GM13976 (cell line): ENCODE results near the gene LCN6.
"Not testable (repeated sequence)": the region's sequence is repeated elsewhere in the genome, so short reads cannot be mapped to it uniquely, and the experiment has no call there.

Experiments used
- DNase-seq: peaks from one replicate; pipeline ENCODE4 v3.0.0; 2012; ENCODE audit warnings: low spot score
- in situ Hi-C: fragments of 300-500 bp; cut with MboI; formaldehyde crosslinking; loops from one replicate; pipeline ENCODE4 v1.12.0; 2022; ENCODE audit warnings: low sequenced_read_pairs, mixed read lengths, inconsistent platforms; ENCODE audit not compliant: unreplicated experiment
- TF ChIP-seq, protein P1 (sequence below): IDR thresholded peaks from 2 replicates; pipeline ENCODE4 v1.5.1; 2012; ENCODE audit warnings: borderline replicate concordance, mild to moderate bottlenecking; ENCODE audit not compliant: insufficient read depth; ENCODE audit errors: extremely low read depth, missing control alignments, control extremely low read depth

The LCN6 gene, protein sequence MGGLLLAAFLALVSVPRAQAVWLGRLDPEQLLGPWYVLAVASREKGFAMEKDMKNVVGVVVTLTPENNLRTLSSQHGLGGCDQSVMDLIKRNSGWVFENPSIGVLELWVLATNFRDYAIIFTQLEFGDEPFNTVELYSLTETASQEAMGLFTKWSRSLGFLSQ

DNA sequence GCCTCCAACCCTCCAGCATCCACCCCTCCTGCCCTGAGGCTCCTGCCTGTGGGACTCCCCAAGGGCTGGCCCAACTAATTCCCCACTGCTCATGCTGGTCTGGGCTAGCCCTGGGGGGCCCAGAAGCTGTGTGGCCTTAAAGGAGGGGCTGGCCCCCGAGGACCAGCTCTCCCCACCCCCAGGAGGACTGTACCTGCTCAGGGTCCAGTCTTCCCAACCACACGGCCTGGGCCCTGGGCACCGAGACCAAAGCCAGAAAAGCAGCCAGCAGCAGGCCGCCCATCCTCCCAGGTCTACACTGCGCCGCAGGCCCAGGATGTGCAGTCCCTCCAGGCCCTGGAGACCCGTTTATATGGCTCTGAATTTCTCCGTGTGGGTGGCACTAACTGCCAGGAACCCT is at the start of gene LCN6:
Gene LCN6, minus strand, starts transcription at position 325 of the 400 bp plus-strand sequence. Its CDS starts 42 bp downstream, at position 283.
- in situ Hi-C loops: no loop called here
- TF ChIP-seq, protein P1, sequence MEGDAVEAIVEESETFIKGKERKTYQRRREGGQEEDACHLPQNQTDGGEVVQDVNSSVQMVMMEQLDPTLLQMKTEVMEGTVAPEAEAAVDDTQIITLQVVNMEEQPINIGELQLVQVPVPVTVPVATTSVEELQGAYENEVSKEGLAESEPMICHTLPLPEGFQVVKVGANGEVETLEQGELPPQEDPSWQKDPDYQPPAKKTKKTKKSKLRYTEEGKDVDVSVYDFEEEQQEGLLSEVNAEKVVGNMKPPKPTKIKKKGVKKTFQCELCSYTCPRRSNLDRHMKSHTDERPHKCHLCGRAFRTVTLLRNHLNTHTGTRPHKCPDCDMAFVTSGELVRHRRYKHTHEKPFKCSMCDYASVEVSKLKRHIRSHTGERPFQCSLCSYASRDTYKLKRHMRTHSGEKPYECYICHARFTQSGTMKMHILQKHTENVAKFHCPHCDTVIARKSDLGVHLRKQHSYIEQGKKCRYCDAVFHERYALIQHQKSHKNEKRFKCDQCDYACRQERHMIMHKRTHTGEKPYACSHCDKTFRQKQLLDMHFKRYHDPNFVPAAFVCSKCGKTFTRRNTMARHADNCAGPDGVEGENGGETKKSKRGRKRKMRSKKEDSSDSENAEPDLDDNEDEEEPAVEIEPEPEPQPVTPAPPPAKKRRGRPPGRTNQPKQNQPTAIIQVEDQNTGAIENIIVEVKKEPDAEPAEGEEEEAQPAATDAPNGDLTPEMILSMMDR: no peak
- no peak for DNase-seq

DNA sequence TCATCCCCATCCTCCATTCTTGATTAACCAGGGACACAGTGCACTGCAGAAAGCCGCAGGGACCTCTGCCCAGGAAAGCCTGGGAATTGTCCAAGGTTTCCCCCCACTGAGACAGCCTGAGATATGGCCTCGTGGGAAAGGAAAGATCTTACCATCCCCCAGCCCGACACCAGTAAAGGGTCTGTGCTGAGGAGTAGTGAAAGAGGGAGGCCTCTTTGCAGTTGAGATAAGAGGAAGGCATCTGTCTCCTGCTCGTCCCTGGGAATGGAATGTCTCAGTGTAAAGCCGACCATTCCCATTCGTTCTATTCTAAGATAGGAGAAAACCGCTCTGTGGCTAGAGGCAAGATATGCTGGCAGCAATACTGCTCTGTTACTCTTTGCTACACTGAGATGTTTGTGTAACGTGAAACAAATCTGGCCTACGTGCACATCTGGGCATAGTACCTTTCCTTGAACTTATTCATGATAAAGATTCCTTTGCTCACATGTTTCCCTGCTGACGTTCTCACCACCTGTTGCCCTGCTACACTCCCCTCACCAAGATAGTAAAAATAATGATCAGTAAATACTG is 48.5 kb upstream of the LCN6 start:
- in situ Hi-C loops, DNase-seq: not testable (repeated sequence)

DNA sequence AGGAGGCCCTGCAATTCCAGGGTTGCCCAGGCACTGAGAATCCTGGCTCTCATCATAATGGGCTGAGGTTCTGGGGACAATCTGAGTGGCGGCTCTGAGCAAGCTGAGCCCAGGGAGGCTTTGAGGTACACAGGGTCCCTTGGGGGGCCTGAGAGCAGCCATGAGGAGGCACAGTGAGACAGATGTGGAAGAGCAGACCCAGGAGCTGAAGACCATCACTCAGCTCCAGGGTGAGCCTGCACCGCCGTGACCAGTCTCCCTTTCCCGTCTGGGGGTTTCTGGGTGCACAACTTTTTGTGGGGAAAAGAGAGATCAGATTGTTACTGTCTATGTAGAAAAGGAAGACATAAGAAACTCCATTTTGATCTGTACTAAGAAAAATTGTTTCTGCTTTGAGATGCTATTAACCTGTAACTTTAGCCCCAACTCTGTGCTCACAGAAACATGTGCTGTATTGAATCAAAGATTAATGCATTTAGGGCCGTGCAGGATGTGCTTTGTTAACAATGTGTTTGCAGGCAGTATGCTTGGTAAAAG is 48.0 kb upstream of the LCN6 start, which contains the start of gene CCDC183:
Gene CCDC183, plus strand, starts transcription at position 101 of the 537 bp plus-strand sequence. Its CDS starts 60 bp downstream, at position 161.
- in situ Hi-C loops: no loop called here

GRCh38 chr9:136795000-136795348 is 46.6 kb upstream of the LCN6 start:
- in situ Hi-C loops: no loop called here
- DNase-seq: no peak
- TF ChIP-seq, protein P1: no peak

More for the DNA sequence above, 48.0 kb upstream of the LCN6 start, which contains the start of gene CCDC183:
- TF ChIP-seq, protein P1: no peak
- no peak for DNase-seq

- TF ChIP-seq, protein P1: no peak
- in situ Hi-C loops: no loop called here
- DNase-seq: no peak
These were observed 46.1 kb upstream of the LCN6 start for GRCh38 chr9:136794281-136794999.

DNA sequence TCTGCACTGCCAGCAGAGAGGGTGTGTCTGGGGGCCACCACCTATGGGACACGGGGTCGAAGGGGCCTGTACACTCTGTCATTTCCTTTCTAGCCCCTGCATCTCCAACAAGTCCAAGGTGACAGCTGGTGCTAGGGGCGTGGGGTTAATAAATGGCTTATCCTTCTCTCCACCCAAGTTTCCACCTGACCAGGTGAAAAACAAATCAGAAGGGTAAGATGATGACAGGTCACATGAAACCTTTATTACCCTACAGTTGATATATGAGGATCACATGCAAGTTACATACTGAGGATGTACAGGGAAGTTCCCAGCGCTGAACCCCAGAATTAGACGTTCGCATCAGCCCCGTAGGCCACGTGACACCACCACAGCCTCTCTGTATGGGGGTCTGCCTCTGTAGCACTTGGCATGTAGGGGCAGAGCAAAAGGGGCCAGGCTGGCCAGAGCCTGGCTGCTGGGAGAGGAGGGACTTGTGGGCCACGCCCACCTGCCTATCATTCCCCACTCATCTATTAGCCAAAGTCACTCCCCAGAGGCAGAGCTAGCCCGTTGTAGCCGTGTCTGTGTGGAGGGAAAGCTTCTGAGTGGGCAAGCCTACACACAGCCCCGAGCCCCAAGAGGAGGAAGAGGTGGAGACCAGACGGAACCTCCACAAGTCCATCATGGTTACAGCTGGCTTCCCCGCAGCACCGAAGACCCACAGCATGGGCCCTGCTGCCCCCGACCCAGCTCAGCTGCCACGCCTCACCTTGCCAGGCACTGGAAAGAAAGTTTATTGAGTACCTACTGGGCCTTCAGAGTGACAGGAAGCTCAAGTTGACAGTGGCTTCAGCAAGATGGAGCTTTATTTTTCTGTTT is 45.0 kb upstream of the LCN6 start:
- no peak for DNase-seq
- in situ Hi-C loops: no loop called here
- TF ChIP-seq, protein P1: no peak
